Stimulated activated CD4-positive, alpha-beta T cell treated with anti-CD3 and anti-CD28 coated beads, Interleukin-15, amount 100 ng/mL, for 48 hours (primary cell): ENCODE measurements around the gene GPR3.
"Not testable (repeated sequence)": the region's sequence is repeated elsewhere in the genome, so short reads cannot be mapped to it uniquely, and the experiment has no call there.

Source experiments
- DNase-seq, 2 donors: peaks; one replicate each; pipeline ENCODE4 v3.0.0-alpha.2; 2020; ENCODE audit warnings: low read depth in 2 of 2

The GPR3 gene

GRCh38 chr1:27398405-27399149, 6.2 kb downstream of the GPR3 start:
- DNase-seq, result no peak

- no peak for DNase-seq
Observed at GRCh38 chr1:27399251-27400025, 7.0 kb downstream of the GPR3 start.

- no peak for DNase-seq
Observed at GRCh38 chr1:27400082-27400962, 7.9 kb downstream of the GPR3 start.

GRCh38 chr1:27400963-27401341, 8.5 kb downstream of the GPR3 start:
- DNase-seq, result no peak

- DNase-seq, result no peak
Observed at GRCh38 chr1:27402349-27402754, 9.9 kb downstream of the GPR3 start.

GRCh38 chr1:27403065-27403726, 10.8 kb downstream of the GPR3 start:
- no peak for DNase-seq

- no peak for DNase-seq
Observed at GRCh38 chr1:27403931-27404330, 11.5 kb downstream of the GPR3 start.

- no peak for DNase-seq
Observed at GRCh38 chr1:27405074-27405473, 12.7 kb downstream of the GPR3 start.

- not testable (repeated sequence) for DNase-seq
Observed at GRCh38 chr1:27405598-27406361, 13.4 kb downstream of the GPR3 start.

GRCh38 chr1:27406362-27406680, 13.9 kb downstream of the GPR3 start:
- DNase-seq, result no peak

- DNase-seq, result not testable (repeated sequence)
Observed at GRCh38 chr1:27406791-27407190, 14.4 kb downstream of the GPR3 start.

GRCh38 chr1:27408151-27408550, 15.7 kb downstream of the GPR3 start:
- no peak for DNase-seq

GRCh38 chr1:27409669-27410068, 17.2 kb downstream of the GPR3 start:
- DNase-seq, result no peak

GRCh38 chr1:27410709-27411108, 18.3 kb downstream of the GPR3 start:
- no peak for DNase-seq

- DNase-seq, result no peak
Observed at GRCh38 chr1:27412502-27412901, 20.1 kb downstream of the GPR3 start.

- DNase-seq, result no peak
Observed at GRCh38 chr1:27413004-27413403, 20.6 kb downstream of the GPR3 start.

- DNase-seq, result no peak
Observed at GRCh38 chr1:27414091-27414490, 21.7 kb downstream of the GPR3 start.

- DNase-seq, result peak in 1 of 2 donors; percentile 50
Observed at GRCh38 chr1:27416387-27417111, 24.1 kb downstream of the GPR3 start.

- no peak for DNase-seq
Observed at GRCh38 chr1:27417713-27418112, 25.3 kb downstream of the GPR3 start.
